Measurements from ENCODE around the gene LMO1. TPM values are rescaled to one million over a fixed set of nuclear protein-coding genes. Genes with fewer than 3 reads are reported as not detected.

Gene LMO1
- total RNA-seq, 2 donors from 2014 or later, result not detected

DNA sequence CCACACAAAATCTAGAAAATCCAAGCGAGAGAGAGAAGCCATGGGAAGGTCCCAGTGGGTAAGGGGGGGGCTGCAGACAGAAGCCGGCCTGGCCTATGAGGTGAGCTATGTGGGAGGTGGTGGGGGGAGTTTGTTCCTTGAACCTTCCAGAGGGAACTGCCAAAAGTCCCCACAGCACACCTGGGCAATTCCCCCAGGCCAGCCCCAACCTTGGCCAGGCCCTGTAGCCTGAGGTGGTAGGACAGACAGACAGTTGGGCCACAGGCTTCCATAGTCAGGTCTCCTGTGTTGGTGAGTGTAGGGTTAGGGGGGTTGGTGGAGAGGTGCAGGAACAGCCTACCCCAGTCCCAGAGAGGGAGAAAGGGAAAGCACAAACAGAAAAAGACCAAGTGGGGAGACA, 39.0 kb downstream of the LMO1 start:
- no peak for DNase-seq (ENCODE audit: low spot score)
- TF ChIP-seq, protein P1, sequence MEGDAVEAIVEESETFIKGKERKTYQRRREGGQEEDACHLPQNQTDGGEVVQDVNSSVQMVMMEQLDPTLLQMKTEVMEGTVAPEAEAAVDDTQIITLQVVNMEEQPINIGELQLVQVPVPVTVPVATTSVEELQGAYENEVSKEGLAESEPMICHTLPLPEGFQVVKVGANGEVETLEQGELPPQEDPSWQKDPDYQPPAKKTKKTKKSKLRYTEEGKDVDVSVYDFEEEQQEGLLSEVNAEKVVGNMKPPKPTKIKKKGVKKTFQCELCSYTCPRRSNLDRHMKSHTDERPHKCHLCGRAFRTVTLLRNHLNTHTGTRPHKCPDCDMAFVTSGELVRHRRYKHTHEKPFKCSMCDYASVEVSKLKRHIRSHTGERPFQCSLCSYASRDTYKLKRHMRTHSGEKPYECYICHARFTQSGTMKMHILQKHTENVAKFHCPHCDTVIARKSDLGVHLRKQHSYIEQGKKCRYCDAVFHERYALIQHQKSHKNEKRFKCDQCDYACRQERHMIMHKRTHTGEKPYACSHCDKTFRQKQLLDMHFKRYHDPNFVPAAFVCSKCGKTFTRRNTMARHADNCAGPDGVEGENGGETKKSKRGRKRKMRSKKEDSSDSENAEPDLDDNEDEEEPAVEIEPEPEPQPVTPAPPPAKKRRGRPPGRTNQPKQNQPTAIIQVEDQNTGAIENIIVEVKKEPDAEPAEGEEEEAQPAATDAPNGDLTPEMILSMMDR (IDR thresholded peaks at IDR 0.05), result no peak
- H3K4me3 ChIP-seq, result no peak overlapping the region
- no peaks in the 10 kb centered on the region for H3K36me3 ChIP-seq
- H3K27me3 ChIP-seq, result no peaks in the 10 kb centered on the region
- no peaks in the 10 kb centered on the region for H3K9me3 ChIP-seq
- H3K4me1 ChIP-seq, result no peaks in the 10 kb centered on the region
- no peak overlapping the region for H3K27ac ChIP-seq

DNA sequence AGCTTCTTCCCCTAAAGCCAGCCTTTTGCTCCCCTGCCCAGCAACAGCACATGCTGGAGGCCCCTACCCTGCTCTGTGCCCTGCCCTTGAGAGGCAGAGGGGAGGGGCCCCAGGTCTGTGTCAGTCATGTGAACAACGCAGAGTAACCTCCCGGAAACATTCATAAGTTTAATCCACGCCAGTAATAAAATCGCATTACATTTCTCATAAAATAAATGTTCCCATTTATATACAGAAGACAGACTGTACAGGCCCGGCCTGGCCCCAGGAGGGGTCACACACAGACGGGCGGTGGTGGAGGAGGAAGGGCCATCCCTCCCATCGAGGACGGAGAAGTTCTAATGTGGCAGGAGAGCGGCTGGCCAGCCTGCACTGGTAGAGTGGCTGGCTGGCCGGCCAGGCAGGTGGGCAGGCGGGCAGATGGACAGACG, 39.5 kb downstream of the LMO1 start:
- Histone ChIP-seq H3K27ac (no peak overlapping the region), H3K36me3 (no peaks in the 10 kb centered on the region)
- DNase-seq (ENCODE audit: low spot score), result no peak

DNA sequence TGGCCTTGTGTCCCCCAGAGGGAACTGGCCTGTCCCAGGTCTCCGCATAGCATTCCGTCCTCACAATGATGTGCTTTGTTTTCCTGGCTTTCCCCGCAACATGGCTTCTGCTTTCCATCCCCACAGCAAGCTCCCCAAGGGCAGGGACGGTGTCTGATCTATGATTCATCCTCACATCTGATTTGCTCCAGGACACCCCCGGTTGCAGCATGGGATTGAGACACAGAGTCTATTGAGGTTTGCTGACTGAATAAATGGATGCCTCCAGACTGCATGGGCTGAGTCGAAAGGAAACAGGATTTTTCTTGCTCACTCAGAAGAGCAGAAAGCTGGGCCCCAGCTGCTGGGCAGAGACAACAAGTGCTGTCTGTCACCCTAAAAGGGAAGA, 40.2 kb downstream of the LMO1 start:
- Histone ChIP-seq H3K9me3 (no peaks in the 10 kb centered on the region), H3K4me1 (no peaks in the 10 kb centered on the region), H3K36me3 (no peaks in the 10 kb centered on the region), H3K27me3 (no peaks in the 10 kb centered on the region), H3K4me3 (no peak overlapping the region), H3K27ac (no peak overlapping the region)
- TF ChIP-seq, protein P1 (IDR thresholded peaks at IDR 0.05), result no peak
- no peak for DNase-seq (ENCODE audit: low spot score)

More for the DNA sequence above, 39.5 kb downstream of the LMO1 start:
- TF ChIP-seq, protein P1 (IDR thresholded peaks at IDR 0.05), result no peak
- Histone ChIP-seq H3K27me3 (no peaks in the 10 kb centered on the region), H3K4me3 (no peak overlapping the region), H3K9me3 (no peaks in the 10 kb centered on the region), H3K4me1 (no peaks in the 10 kb centered on the region)

DNA sequence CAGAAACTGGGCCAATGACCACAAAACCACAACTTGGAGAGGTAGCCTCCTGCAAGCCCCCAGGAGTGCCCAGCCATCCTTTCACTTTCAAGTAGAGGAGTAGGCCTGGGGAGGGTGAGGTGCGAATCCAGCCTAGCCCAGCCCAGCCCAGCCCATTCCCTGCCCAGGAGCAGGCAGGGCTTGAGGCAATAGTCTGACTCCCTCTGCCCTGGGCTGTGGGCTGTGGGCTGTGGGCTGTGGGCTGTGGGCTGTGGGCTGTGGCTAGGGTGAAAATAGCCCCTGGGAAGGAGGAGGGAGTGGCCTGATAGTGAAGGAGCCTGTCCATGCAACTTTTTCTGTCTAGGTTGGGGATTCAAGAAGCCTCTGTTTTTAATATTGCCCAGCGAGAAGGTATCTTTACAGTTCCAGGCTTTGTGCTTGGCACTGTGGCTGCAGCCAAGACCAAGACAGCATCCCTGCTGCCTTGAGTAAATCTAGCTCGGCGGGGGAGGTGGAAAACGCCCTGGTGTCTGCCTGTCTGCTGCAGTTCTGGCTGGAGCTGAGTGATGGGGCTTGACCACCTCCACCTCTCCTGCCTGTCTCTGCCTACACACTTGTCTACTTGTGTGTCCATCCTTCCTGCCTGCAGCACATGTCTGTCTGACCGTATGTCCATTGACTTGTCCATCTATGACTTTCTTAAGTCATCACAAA, 40.7 kb downstream of the LMO1 start:
- H3K27me3 ChIP-seq, result no peaks in the 10 kb centered on the region

DNA sequence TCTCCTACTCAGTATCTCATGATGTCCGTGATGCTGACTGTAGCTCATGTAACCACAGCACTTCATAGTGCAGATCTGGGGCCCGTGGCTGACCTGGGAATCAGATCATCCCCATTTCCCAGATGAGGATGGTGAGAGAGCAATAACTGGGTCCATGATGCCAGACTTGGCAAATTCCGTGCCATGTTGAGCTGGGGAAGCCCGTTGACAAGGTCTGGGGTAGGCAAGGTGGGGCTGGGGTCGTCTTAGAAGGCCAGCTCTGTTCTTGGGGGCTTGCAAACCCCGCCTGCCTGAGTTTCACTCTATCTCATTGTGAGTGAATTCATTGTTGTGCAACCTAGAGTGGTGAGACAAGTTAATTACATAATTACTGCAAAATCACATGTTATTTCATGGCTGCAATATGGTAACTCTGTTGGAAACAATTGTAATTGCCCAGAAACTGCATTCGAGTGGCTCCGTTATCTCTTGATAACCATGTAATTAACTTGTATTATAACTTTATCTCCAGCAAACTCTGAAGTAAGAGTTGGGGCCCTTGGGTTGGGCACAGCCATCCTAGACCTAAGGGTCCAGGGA, 41.7 kb downstream of the LMO1 start:
- no peak overlapping the region for H3K27ac ChIP-seq
- no peaks in the 10 kb centered on the region for H3K4me1 ChIP-seq
- H3K27me3 ChIP-seq, result no peaks in the 10 kb centered on the region
- H3K4me3 ChIP-seq, result no peak overlapping the region
- no peak for DNase-seq (ENCODE audit: low spot score)
- H3K9me3 ChIP-seq, result no peaks in the 10 kb centered on the region
- TF ChIP-seq, protein P1 (IDR thresholded peaks at IDR 0.05), result no peak
- no peaks in the 10 kb centered on the region for H3K36me3 ChIP-seq

More for the DNA sequence above, 40.7 kb downstream of the LMO1 start:
- no peak overlapping the region for H3K27ac ChIP-seq
- H3K4me1 ChIP-seq, result no peaks in the 10 kb centered on the region
- TF ChIP-seq, protein P1 (IDR thresholded peaks at IDR 0.05), result no peak
- no peaks in the 10 kb centered on the region for H3K36me3 ChIP-seq
- DNase-seq (ENCODE audit: low spot score), result no peak
- H3K9me3 ChIP-seq, result no peaks in the 10 kb centered on the region
- no peak overlapping the region for H3K4me3 ChIP-seq
